ENCODE measurements around the gene RNF113B. TPM values are rescaled to one million over a fixed set of nuclear protein-coding genes. Genes with fewer than 3 reads are reported as not detected.

The RNF113B gene
- total RNA-seq = not detected

GRCh38 chr13:98176777-98177608 lies at the start of gene RNF113B:
TSS of gene RNF113B (minus strand) at chr13:98177269. CDS start at chr13:98177236, 33 bp downstream.

GRCh38 chr13:98142380-98143156 lies 34.5 kb downstream of the RNF113B start, which contains the start of gene FARP1:
TSS of gene FARP1 (plus strand) at chr13:98143094. CDS start at chr13:98213243, 70,149 bp downstream.

Small RNAs within 50 kb of the gene (small RNA-seq; reads per million reads assigned to genes)
- 0.09 reads per million for gene MIR3170 (ENCODE audit: low replicate concordance)

Other genes starting within 250 kb of the RNF113B start
- 255 TPM for gene IPO5, start 223.6 kb downstream of the RNF113B start, total RNA-seq
- 200 TPM for gene FARP1, start 34.2 kb downstream of the RNF113B start, total RNA-seq